ENCODE data around the gene MACROD2.

Gene MACROD2

DNA sequence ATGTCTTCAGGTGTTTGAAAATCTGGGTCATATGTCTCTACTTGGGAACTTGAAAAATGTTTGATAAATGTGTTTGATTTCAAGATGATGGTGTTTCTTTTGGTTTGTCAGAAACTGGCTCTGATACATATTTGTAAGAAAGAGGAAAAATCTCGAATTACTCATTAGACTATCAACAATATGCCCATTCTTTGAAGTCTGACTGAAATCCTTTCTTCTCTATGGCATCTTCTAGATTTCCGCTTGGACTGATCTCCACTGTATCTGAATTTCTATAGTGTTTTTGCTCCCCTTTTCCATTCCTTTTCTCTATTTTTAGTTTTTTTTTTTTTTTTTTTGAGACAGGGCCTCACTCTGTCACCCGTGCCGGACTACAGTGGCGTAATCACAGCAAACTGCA is 1481.5 kb downstream of the MACROD2 start:
- H3K9me3 ChIP-seq (ENCODE audit: control insufficient read depth, insufficient read depth, low read depth, low read length): no peaks in the 10 kb centered on the region
- H3K4me1 ChIP-seq (ENCODE audit: control insufficient read depth, insufficient read depth, low read length): no peaks in the 10 kb centered on the region
- H3K36me3 ChIP-seq (ENCODE audit: control insufficient read depth in 2 of 2, insufficient read depth in 1 of 2, low read length in 2 of 2): no peaks in the 10 kb centered on the region
- H3K27ac ChIP-seq (ENCODE audit: extremely low read depth, low read depth, low read length): no peak overlapping the region
- TF ChIP-seq SP3 (tag by site-specific recombination; IDR thresholded peaks at IDR 0.05) (no peak), RBAK (tag by site-specific recombination; IDR thresholded peaks at IDR 0.05) (no peak), ZBTB44 (tag by site-specific recombination; IDR thresholded peaks at IDR 0.05) (no peak), SP7 (tag by site-specific recombination; IDR thresholded peaks at IDR 0.05) (no peak), ZNF302 (tag by site-specific recombination; IDR thresholded peaks at IDR 0.05; ENCODE audit: low read depth) (no peak)
- ChIA-PET CTCF (no interaction called here), POLR2A (no interaction called here)
- no peak overlapping the region for H3K4me3 ChIP-seq (ENCODE audit: low read depth, low read length)

DNA sequence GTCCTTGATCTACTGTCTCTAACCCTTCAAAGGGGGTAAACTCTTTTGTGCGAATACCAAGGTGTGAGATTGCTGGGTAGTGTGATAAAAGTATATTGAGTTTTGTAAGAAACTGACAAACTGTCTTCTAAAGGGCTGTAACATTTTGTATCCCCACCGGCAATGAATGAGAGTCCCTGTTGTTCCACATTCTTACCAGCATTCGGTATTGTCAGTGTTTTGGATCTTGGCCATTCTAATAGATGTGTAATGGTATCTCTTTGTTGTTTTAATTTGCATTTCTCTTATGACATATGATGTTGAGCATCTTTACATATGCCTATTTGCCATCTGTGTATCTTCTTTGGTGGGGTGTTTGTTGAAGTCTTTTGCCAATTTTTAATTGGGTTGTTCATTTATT is 1487.2 kb downstream of the MACROD2 start:
- CTCF ChIA-PET: no interaction called here
- Histone ChIP-seq H3K27ac (ENCODE audit: extremely low read depth, low read depth, low read length) (no peak overlapping the region), H3K4me3 (ENCODE audit: low read depth, low read length) (no peak overlapping the region), H3K9me3 (ENCODE audit: control insufficient read depth, insufficient read depth, low read depth, low read length) (no peaks in the 10 kb centered on the region), H3K36me3 (ENCODE audit: control insufficient read depth in 2 of 2, insufficient read depth in 1 of 2, low read length in 2 of 2) (no peaks in the 10 kb centered on the region), H3K4me1 (ENCODE audit: control insufficient read depth, insufficient read depth, low read length) (no peaks in the 10 kb centered on the region)
- POLR2A ChIA-PET: no interaction called here
- TF ChIP-seq SP7 (tag by site-specific recombination; IDR thresholded peaks at IDR 0.05) (no peak), ZSCAN4 (tag by site-specific recombination; IDR thresholded peaks at IDR 0.05) (no peak), ZNF416 (tag by site-specific recombination; IDR thresholded peaks at IDR 0.05) (no peak), ZNF426 (tag by site-specific recombination; IDR thresholded peaks at IDR 0.05) (no peak), ZNF621 (tag by site-specific recombination; IDR thresholded peaks at IDR 0.05) (no peak), ZNF121 (tag by site-specific recombination; IDR thresholded peaks at IDR 0.05) (no peak), ZNF140 (tag by site-specific recombination; IDR thresholded peaks at IDR 0.05) (no peak), ZNF214 (tag by site-specific recombination; IDR thresholded peaks at IDR 0.05; ENCODE audit: borderline replicate concordance) (no peak), ZNF19 (tag by site-specific recombination; IDR thresholded peaks at IDR 0.05; ENCODE audit: low read depth) (no peak), ZSCAN16 (tag by site-specific recombination; IDR thresholded peaks at IDR 0.05) (no peak), IKZF3 (tag by site-specific recombination; IDR thresholded peaks at IDR 0.05) (no peak), ZNF529 (tag by site-specific recombination; IDR thresholded peaks at IDR 0.05; ENCODE audit: insufficient replicate concordance) (no peak), BCL6B (tag by site-specific recombination; IDR thresholded peaks at IDR 0.05) (no peak)

DNA sequence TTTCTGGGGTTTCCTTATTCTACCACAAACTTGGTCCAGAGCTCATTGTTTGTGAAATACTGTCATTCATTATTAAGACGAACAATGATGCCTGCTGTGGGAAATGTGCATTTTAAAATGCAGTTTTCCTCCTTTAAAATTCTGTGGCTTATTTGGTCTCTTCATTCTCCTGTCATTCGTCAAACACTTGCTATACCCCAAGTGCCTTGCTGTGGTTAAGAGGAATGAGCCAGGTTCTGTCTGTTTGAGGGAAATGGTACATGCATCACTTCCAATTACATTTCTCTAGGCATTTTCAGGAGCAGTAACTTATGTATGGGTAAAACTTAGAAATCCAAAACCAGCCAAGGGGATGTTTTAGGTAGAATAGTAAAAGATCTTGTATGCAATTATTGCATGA is 1490.2 kb downstream of the MACROD2 start:
- no peaks in the 10 kb centered on the region for H3K9me3 ChIP-seq (ENCODE audit: control insufficient read depth, insufficient read depth, low read depth, low read length)
- no peaks in the 10 kb centered on the region for H3K4me1 ChIP-seq (ENCODE audit: control insufficient read depth, insufficient read depth, low read length)
- no peaks in the 10 kb centered on the region for H3K36me3 ChIP-seq (ENCODE audit: control insufficient read depth in 2 of 2, insufficient read depth in 1 of 2, low read length in 2 of 2)
- POLR2A ChIA-PET: no interaction called here
- CTCF ChIA-PET: interaction anchor here (0.6 kb wide), 1 partner anchor 1350 kb away, joined by 3 read pairs; no protein-coding TSS in a partner anchor
- H3K27ac ChIP-seq (ENCODE audit: extremely low read depth, low read depth, low read length): no peak overlapping the region
- H3K4me3 ChIP-seq (ENCODE audit: low read depth, low read length): no peak overlapping the region
- no peak for TF ChIP-seq ZNF48 (tag by site-specific recombination; IDR thresholded peaks at IDR 0.05)
- no peak for TF ChIP-seq KLF16 (tag by site-specific recombination; IDR thresholded peaks at IDR 0.05)
- TF ChIP-seq ZNF791 (tag by site-specific recombination; IDR thresholded peaks at IDR 0.05): no peak
- no peak for TF ChIP-seq ZNF169 (tag by site-specific recombination; IDR thresholded peaks at IDR 0.05)
- no peak for TF ChIP-seq ZNF404 (tag by site-specific recombination; IDR thresholded peaks at IDR 0.05)
- no peak for TF ChIP-seq ZNF335 (tag by site-specific recombination; conservative IDR thresholded peaks at IDR 0.05)
- TF ChIP-seq HIC1 (tag by site-specific recombination; IDR thresholded peaks at IDR 0.05): no peak
- TF ChIP-seq, protein P1, sequence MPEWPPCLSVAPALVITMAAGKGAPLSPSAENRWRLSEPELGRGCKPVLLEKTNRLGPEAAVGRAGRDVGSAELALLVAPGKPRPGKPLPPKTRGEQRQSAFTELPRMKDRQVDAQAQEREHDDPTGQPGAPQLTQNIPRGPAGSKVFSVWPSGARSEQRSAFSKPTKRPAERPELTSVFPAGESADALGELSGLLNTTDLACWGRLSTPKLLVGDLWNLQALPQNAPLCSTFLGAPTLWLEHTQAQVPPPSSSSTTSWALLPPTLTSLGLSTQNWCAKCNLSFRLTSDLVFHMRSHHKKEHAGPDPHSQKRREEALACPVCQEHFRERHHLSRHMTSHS (tag by site-specific recombination; IDR thresholded peaks at IDR 0.05): no peak
- no peak for TF ChIP-seq ZNF626 (tag by site-specific recombination; IDR thresholded peaks at IDR 0.05)
- TF ChIP-seq ZNF585B (tag by site-specific recombination; IDR thresholded peaks at IDR 0.05): no peak
